ENCODE data around the gene ATP5MC2. TPM values are rescaled to one million over a fixed set of nuclear protein-coding genes. Genes with fewer than 3 reads are reported as not detected.

ATP5MC2 gene
- total and polyA plus RNA-seq, 9 of the 15 experiments (the other 6 are each of a cell fraction or from before 2014, with no cell fraction given), result 314 to 1,208 (median 468) TPM

GRCh38 chr12:53660041-53660440 is 15.8 kb downstream of the ATP5MC2 start:
- no peak overlapping the region for H3K4me3 ChIP-seq
- intact Hi-C loops (cut with micrococcal nuclease) (no loop called here), in situ Hi-C loops (cut with MboI) (no loop called here)
- no peak overlapping the region for H2AFZ ChIP-seq (ENCODE audit: low read depth, low read length)
- no peak overlapping the region for H3K27ac ChIP-seq (ENCODE audit: extremely low read depth, low read depth, low read length)
- no peaks in the 10 kb centered on the region for H4K20me1 ChIP-seq (replicated peaks; ENCODE audit: control insufficient read depth, insufficient read depth, low read length)
- no TSS peak for BruUV-seq (replicated peaks)
- H3K36me3 ChIP-seq (ENCODE audit: control insufficient read depth, insufficient read depth, low read length), result peaks cover 18% of the 10 kb centered on the region
- H3K9ac ChIP-seq (ENCODE audit: insufficient read depth in 1 of 2, low read depth in 2 of 2, low read length in 2 of 2), result no peak overlapping the region
- no peak overlapping the region for H3K4me2 ChIP-seq (ENCODE audit: insufficient read depth, low read length)
- no peaks in the 10 kb centered on the region for H3K27me3 ChIP-seq (ENCODE audit: control insufficient read depth in 2 of 2, insufficient read depth in 2 of 2, low read length in 2 of 2)
- 0 out of 5 replicates have a peak, but pooled peaks cover 0 to 5% of the 10 kb centered on the region in 2 experiments for H3K4me1 ChIP-seq (replicated peaks in 1 of 2; ENCODE audit: control insufficient read depth in 2 of 2, insufficient read depth in 2 of 2, low read length in 2 of 2)
- no peaks in the 10 kb centered on the region for H3K9me3 ChIP-seq (replicated peaks; ENCODE audit: control insufficient read depth, insufficient read depth, low read depth, low read length)
- no peaks in the 10 kb centered on the region for H3K79me2 ChIP-seq (ENCODE audit: control insufficient read depth, insufficient read depth, low read length)
- POLR2A ChIA-PET, result interaction anchor here (0.6 to 2.0 kb wide), 4 partner anchors 8 to 339 kb away, joined by 3 to 6 read pairs (median 4); partner anchors contain the start of gene AAAS
- DNase-seq (ENCODE audit: extremely low read depth in 1 of 4, low spot score in 3 of 4) (peak in 2 of 4 experiments; percentile 26 to 48), ATAC-seq (peak; percentile 33; the same call in 2 of the 3 replicates), FAIRE-seq (peak; percentile 37)
- WGBS (ENCODE audit: insufficient coverage, low coverage, missing lambda C conversion rate), result 32% methylated on average over 5 of the region's 5 CpGs
- CTCF ChIA-PET (ENCODE audit: low intra/inter-chr PET ratio), result no interaction called here
- no peaks in the 10 kb centered on the region for H3K9me1 ChIP-seq (ENCODE audit: control insufficient read depth, insufficient read depth, low read length)
- TF ChIP-seq SMARCA4 (IDR thresholded peaks at IDR 0.05), result no peak
- no peak for TF ChIP-seq GTF3C2 (IDR thresholded peaks at IDR 0.05; ENCODE audit: borderline replicate concordance, extremely low read depth, insufficient read length)
- no peak for TF ChIP-seq MTF1 (CRISPR knock-in tag; IDR thresholded peaks at IDR 0.05; ENCODE audit: borderline replicate concordance)
- no peak for TF ChIP-seq CREM (IDR thresholded peaks at IDR 0.05; ENCODE audit: low read depth)
- TF ChIP-seq SMARCA5 (IDR thresholded peaks at IDR 0.05), result no peak
- 0 out of 2 replicates have a peak, but pooled peaks have one; percentile 10 for TF ChIP-seq ARID1B (IDR thresholded peaks at IDR 0.05)
- TF ChIP-seq, protein P1, sequence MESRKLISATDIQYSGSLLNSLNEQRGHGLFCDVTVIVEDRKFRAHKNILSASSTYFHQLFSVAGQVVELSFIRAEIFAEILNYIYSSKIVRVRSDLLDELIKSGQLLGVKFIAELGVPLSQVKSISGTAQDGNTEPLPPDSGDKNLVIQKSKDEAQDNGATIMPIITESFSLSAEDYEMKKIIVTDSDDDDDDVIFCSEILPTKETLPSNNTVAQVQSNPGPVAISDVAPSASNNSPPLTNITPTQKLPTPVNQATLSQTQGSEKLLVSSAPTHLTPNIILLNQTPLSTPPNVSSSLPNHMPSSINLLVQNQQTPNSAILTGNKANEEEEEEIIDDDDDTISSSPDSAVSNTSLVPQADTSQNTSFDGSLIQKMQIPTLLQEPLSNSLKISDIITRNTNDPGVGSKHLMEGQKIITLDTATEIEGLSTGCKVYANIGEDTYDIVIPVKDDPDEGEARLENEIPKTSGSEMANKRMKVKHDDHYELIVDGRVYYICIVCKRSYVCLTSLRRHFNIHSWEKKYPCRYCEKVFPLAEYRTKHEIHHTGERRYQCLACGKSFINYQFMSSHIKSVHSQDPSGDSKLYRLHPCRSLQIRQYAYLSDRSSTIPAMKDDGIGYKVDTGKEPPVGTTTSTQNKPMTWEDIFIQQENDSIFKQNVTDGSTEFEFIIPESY (CRISPR knock-in tag; IDR thresholded peaks at IDR 0.05), result no peak
- TF ChIP-seq RBM15 (IDR thresholded peaks at IDR 0.05; ENCODE audit: insufficient read depth, low read length), result no peak
- TF ChIP-seq MEIS2 (IDR thresholded peaks at IDR 0.05; ENCODE audit: partially characterized antibody), result no peak
- TF ChIP-seq TAF1 (IDR thresholded peaks at IDR 0.05; ENCODE audit: control insufficient read depth, extremely low read depth, insufficient read depth, low read length, severe bottlenecking), result no peak
- no peak for TF ChIP-seq FOXP4 (CRISPR knock-in tag; IDR thresholded peaks at IDR 0.05; ENCODE audit: borderline replicate concordance)
- TF ChIP-seq RFX7 (CRISPR knock-in tag; IDR thresholded peaks at IDR 0.05), result no peak
- peak; percentile 12; the same call in 1 of the 2 replicates for TF ChIP-seq RFX1 (IDR thresholded peaks at IDR 0.05)
- TF ChIP-seq ZBTB7A (IDR thresholded peaks at IDR 0.05; ENCODE audit: borderline replicate concordance, control insufficient read depth, low read depth, low read length), result no peak
- TF ChIP-seq MCM2 (IDR thresholded peaks at IDR 0.05; ENCODE audit: low read depth), result no peak
- TF ChIP-seq CBFA2T3 (IDR thresholded peaks at IDR 0.05), result 0 out of 2 replicates have a peak, but pooled peaks have one; percentile 19

Data from K562 (cell line).